Sigmoid colon (tissue), 7 donors: ENCODE data around the gene PLA2G6. TPM values are rescaled to one million over a fixed set of nuclear protein-coding genes. Genes with fewer than 3 reads are reported as not detected.

Experiments used
- DNase-seq: peaks from one replicate; pipeline ENCODE4 v3.0.0-alpha.2; 2019
- H3K27ac ChIP-seq, 4 donors: fragments of 200-600 bp; sonication (generic); one replicate each; pipeline ENCODE4 v1.5.1; 2016 to 2019; ENCODE audit warnings: mild to moderate bottlenecking in 1 of 4
- H3K27me3 ChIP-seq, 3 donors: fragments of 200-600 bp; sonication (generic); one replicate each; pipeline ENCODE4 v1.5.1; 2019; ENCODE audit warnings: mild to moderate bottlenecking in 1 of 3
- H3K36me3 ChIP-seq, 4 donors: fragments of 200-600 bp; sonication (generic); one replicate each; pipeline ENCODE4 v1.5.1; 2016 to 2019
- H3K4me1 ChIP-seq, 4 donors: fragments of 200-600 bp; sonication (generic); one replicate each; pipeline ENCODE4 v1.5.1; 2017 to 2019
- H3K4me3 ChIP-seq, 4 donors: fragments of 200-600 bp; sonication (generic); one replicate each; pipeline ENCODE4 v1.5.1; 2017 to 2019; ENCODE audit warnings: mild to moderate bottlenecking in 2 of 4, moderate library complexity in 1 of 4
- H3K9me3 ChIP-seq, 4 donors: fragments of 200-600 bp in 3 of 4; sonication (generic) in 3 of 4; one replicate each; pipeline versions ENCODE4 v1.5.1 to v1.6.1; 2013 to 2019
- EP300 ChIP-seq, 4 donors: sonication (generic); formaldehyde crosslinking; IDR thresholded peaks; one replicate each; pipeline ENCODE4 v1.6.1; 2017; ENCODE audit warnings: antibody characterized with exemption in 4 of 4
- POLR2A ChIP-seq, 2 donors: fragments of 450-650 bp; IDR thresholded peaks; one replicate each; pipeline ENCODE4 v1.6.1; 2016; ENCODE audit warnings: antibody characterized with exemption in 2 of 2, mild to moderate bottlenecking in 2 of 2, moderate library complexity in 2 of 2
- POLR2AphosphoS5 ChIP-seq, 4 donors: sonication (generic); formaldehyde crosslinking; IDR thresholded peaks; one replicate each; pipeline ENCODE4 v1.6.1; 2017; ENCODE audit warnings: antibody characterized with exemption in 4 of 4
- WGBS, 2 donors: extraction: QIAGEN DNeasy Blood & Tissue Kit; methylation state at CpG; one replicate each; pipeline ENCODE4 v1.1.7; 2013; 5-methylcytosine and 5-hydroxymethylcytosine counted together
- intact Hi-C: fragments of 100-400 bp; cut with DNase I; formaldehyde crosslinking; loops from one replicate; pipeline ENCODE4 v1.15.1; 2023
- polyA plus RNA-seq, 3 donors: library from polyadenylated mRNA; stranded (reverse); fragments of 200-250 nt; gene quantifications; one replicate each; pipeline ENCODE4 v1.2.3, GENCODE V29; 2013
- total RNA-seq, 4 donors: library from RNA; depleted of rRNA; stranded (reverse); fragments of >200 nt; gene quantifications; one replicate each; pipeline ENCODE4 v1.1.0, GENCODE V29; 2016
- TF ChIP-seq, protein P1 (sequence below), 4 experiments: fragments of 450-650 bp in 3 of 4; fragments of 200-600 bp in 1 of 4; IDR thresholded peaks; one replicate each; pipeline ENCODE4 v1.5.1; 2016 to 2019; ENCODE audit warnings: antibody characterized with exemption in 4 of 4, mild to moderate bottlenecking in 3 of 4, moderate library complexity in 2 of 4
- donor health status: healthy with polysubstance abuse.
- donor health status: Bipolar disorder and iron deficiency.
- donor health status: healthy.

PLA2G6 gene
- total and polyA plus RNA-seq, 7 donors = 6.6 to 36.2 (median 19.4) TPM

- 39 to 67% methylated on average over 9 of the region's 9 CpGs for WGBS, 2 donors
- H3K27me3 ChIP-seq = no peaks in the 10 kb centered on the region
- intact Hi-C loops = no loop called here
- H3K4me3 ChIP-seq = no peak overlapping the region
- no peaks in the 10 kb centered on the region for H3K9me3 ChIP-seq
- no peaks in the 10 kb centered on the region for H3K36me3 ChIP-seq
- TF ChIP-seq POLR2A (IDR thresholded peaks at IDR 0.05) (no peak), POLR2AphosphoS5 (IDR thresholded peaks at IDR 0.05) (no peak), EP300 (IDR thresholded peaks at IDR 0.05) (no peak)
- TF ChIP-seq, protein P1, sequence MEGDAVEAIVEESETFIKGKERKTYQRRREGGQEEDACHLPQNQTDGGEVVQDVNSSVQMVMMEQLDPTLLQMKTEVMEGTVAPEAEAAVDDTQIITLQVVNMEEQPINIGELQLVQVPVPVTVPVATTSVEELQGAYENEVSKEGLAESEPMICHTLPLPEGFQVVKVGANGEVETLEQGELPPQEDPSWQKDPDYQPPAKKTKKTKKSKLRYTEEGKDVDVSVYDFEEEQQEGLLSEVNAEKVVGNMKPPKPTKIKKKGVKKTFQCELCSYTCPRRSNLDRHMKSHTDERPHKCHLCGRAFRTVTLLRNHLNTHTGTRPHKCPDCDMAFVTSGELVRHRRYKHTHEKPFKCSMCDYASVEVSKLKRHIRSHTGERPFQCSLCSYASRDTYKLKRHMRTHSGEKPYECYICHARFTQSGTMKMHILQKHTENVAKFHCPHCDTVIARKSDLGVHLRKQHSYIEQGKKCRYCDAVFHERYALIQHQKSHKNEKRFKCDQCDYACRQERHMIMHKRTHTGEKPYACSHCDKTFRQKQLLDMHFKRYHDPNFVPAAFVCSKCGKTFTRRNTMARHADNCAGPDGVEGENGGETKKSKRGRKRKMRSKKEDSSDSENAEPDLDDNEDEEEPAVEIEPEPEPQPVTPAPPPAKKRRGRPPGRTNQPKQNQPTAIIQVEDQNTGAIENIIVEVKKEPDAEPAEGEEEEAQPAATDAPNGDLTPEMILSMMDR (IDR thresholded peaks at IDR 0.05) = no peak
- no peak overlapping the region for H3K27ac ChIP-seq
- DNase-seq = no peak
- H3K4me1 ChIP-seq = peaks cover 0 to 7% (median 3%) of the 10 kb centered on the region in 4 donors
Observed at GRCh38 chr22:38098410-38099249, 83.0 kb downstream of the PLA2G6 start.

DNA sequence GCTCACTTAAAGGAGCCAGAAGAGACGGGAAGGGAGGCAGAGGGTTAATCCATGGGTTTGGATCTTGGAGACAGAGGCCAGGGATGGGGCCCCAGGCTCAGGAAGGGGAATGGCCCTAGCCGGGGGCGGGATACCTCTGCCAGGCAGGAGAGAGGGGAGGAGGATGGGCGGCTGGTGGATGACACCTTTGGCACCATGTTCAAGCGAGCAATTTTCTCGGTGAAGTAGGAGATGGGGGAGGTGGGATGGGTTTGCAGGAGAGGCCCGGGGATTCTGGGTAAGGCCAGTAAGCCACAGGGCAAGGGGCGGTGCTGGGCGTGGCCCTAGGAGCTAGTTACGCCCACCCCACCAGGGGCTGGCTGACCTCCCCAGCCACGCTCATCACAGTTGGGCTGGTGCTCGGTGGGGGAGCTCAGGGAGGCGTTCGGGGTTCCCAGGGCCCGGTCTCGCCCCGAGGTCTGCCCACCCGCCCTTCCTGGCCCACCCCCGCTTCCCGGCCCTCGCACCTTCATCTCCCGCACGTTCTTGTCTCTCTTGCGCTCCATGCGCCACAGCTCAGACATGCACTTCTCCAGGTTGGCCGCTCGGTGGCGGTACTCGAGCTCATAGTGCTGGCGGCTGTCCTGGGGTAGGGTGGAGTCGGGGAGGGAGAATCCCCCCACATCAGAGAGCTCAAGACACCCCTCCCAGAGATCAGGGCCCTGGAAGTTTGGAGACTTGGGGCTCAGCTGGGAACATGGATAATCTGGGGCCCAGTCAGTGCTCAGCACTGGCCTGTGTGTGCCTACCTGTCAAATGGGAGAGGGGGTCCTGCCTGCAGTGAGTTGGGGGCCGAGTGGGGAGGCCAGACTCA lies 83.8 kb downstream of the PLA2G6 start:
- intact Hi-C loops = no loop called here
- no peak overlapping the region for H3K27ac ChIP-seq
- no peak for DNase-seq
- H3K9me3 ChIP-seq = no peaks in the 10 kb centered on the region
- peaks cover 0 to 7% (median 3%) of the 10 kb centered on the region in 4 donors for H3K4me1 ChIP-seq
- no peaks in the 10 kb centered on the region for H3K36me3 ChIP-seq
- H3K4me3 ChIP-seq = no peak overlapping the region
- no peaks in the 10 kb centered on the region for H3K27me3 ChIP-seq
- TF ChIP-seq POLR2A (IDR thresholded peaks at IDR 0.05) = no peak
- TF ChIP-seq, protein P1 (IDR thresholded peaks at IDR 0.05) = peak in 1 of 4 experiments; percentile 18
- WGBS, 2 donors = 73 to 78% methylated on average over 30 to 32 of the region's 32 CpGs

- peaks cover 0 to 7% (median 3%) of the 10 kb centered on the region in 4 donors for H3K4me1 ChIP-seq
- TF ChIP-seq POLR2AphosphoS5 (IDR thresholded peaks at IDR 0.05) = no peak
- no peak for TF ChIP-seq EP300 (IDR thresholded peaks at IDR 0.05)
- TF ChIP-seq, protein P1 (IDR thresholded peaks at IDR 0.05) = no peak
- no peak for TF ChIP-seq POLR2A (IDR thresholded peaks at IDR 0.05)
- H3K9me3 ChIP-seq = no peaks in the 10 kb centered on the region
- 87 to 95% methylated on average over 15 of the region's 15 CpGs for WGBS, 2 donors
- no peaks in the 10 kb centered on the region for H3K27me3 ChIP-seq
- H3K4me3 ChIP-seq = no peak overlapping the region
- H3K27ac ChIP-seq = no peak overlapping the region
- no peak for DNase-seq
- no peaks in the 10 kb centered on the region for H3K36me3 ChIP-seq
- intact Hi-C loops = no loop called here
Observed at GRCh38 chr22:38097058-38097457, 84.6 kb downstream of the PLA2G6 start.

- Histone ChIP-seq H3K4me3 (peak overlapping the region in 2 of 4 donors; percentile 32 to 43), H3K9me3 (no peaks in the 10 kb centered on the region), H3K36me3 (no peaks in the 10 kb centered on the region), H3K27ac (no peak overlapping the region), H3K27me3 (peaks cover 15 to 31% (median 19%) of the 10 kb centered on the region in 3 donors), H3K4me1 (peaks cover 0 to 15% (median 11%) of the 10 kb centered on the region in 4 donors)
- WGBS, 2 donors = 51 to 83% methylated on average over 34 of the region's 34 CpGs
- intact Hi-C loops = no loop called here
- DNase-seq = no peak
- TF ChIP-seq POLR2A (IDR thresholded peaks at IDR 0.05) (no peak), EP300 (IDR thresholded peaks at IDR 0.05) (no peak), POLR2AphosphoS5 (IDR thresholded peaks at IDR 0.05) (no peak)
- TF ChIP-seq, protein P1 (IDR thresholded peaks at IDR 0.05) = no peak
Observed at GRCh38 chr22:38089474-38089851, 92.2 kb downstream of the PLA2G6 start.
